Mesodermal cell (in vitro differentiated cells): Measurements from ENCODE around the gene ARRDC2.
"Not testable (repeated sequence)": the region's sequence is repeated elsewhere in the genome, so short reads cannot be mapped to it uniquely, and the experiment has no call there.

Source experiments
- H3K27ac ChIP-seq: 2 replicates; pipeline ENCODE4 v1.7.0; 2013; ENCODE audit warnings: mild to moderate bottlenecking, low read depth, low read length, moderate library complexity; ENCODE audit not compliant: severe bottlenecking
- H3K36me3 ChIP-seq: 2 replicates; pipeline ENCODE4 v1.7.1; 2013; ENCODE audit warnings: mild to moderate bottlenecking, low read length, moderate library complexity; ENCODE audit not compliant: control insufficient read depth, insufficient read depth
- H3K4me1 ChIP-seq: one replicate; pipeline ENCODE4 v1.7.1; 2013; ENCODE audit warnings: mild to moderate bottlenecking, low read length; ENCODE audit not compliant: insufficient read depth, control insufficient read depth, poor library complexity, severe bottlenecking
- H3K4me3 ChIP-seq: 2 replicates; pipeline ENCODE4 v1.7.0; 2013; ENCODE audit warnings: low read length, control low read depth, mild to moderate bottlenecking; ENCODE audit not compliant: insufficient read depth, poor library complexity, severe bottlenecking; ENCODE audit errors: extremely low read depth
- H3K9me3 ChIP-seq: 2 replicates; pipeline ENCODE4 v1.7.1; 2013; ENCODE audit warnings: mild to moderate bottlenecking, low read length, moderate library complexity; ENCODE audit not compliant: control insufficient read depth
- WGBS, 2 experiments: methylation state at CpG; one replicate each; pipeline ENCODE4 v1.1.5; 2013; ENCODE audit warnings: missing lambda C conversion rate in 2 of 2; ENCODE audit not compliant: insufficient coverage in 2 of 2; 5-methylcytosine and 5-hydroxymethylcytosine counted together

Gene ARRDC2

GRCh38 chr19:17973759-17974158 is 34.2 kb upstream of the ARRDC2 start:
- Histone ChIP-seq H3K36me3 (no peaks in the 10 kb centered on the region), H3K4me1 (no peaks in the 10 kb centered on the region), H3K27ac (no peak overlapping the region), H3K9me3 (no peaks in the 10 kb centered on the region), H3K4me3 (no peak overlapping the region)
- 95 to 96% methylated on average over 21 of the region's 23 CpGs for WGBS, 2 experiments

- H3K36me3 ChIP-seq = no peaks in the 10 kb centered on the region
- no peaks in the 10 kb centered on the region for H3K9me3 ChIP-seq
- no peak overlapping the region for H3K27ac ChIP-seq
- H3K4me3 ChIP-seq = no peak overlapping the region
- H3K4me1 ChIP-seq = no peaks in the 10 kb centered on the region
- 95% methylated on average over 4 to 5 of the region's 6 CpGs for WGBS, 2 experiments
Measured at GRCh38 chr19:17974551-17974950, 33.4 kb upstream of the ARRDC2 start.

GRCh38 chr19:17975032-17975431 is 32.9 kb upstream of the ARRDC2 start:
- H3K27ac ChIP-seq = no peak overlapping the region
- WGBS, 2 experiments = 88 to 100% methylated on average over 6 to 7 of the region's 8 CpGs
- no peaks in the 10 kb centered on the region for H3K36me3 ChIP-seq
- no peaks in the 10 kb centered on the region for H3K4me1 ChIP-seq
- no peak overlapping the region for H3K4me3 ChIP-seq
- no peaks in the 10 kb centered on the region for H3K9me3 ChIP-seq

GRCh38 chr19:17977021-17977420 is 30.9 kb upstream of the ARRDC2 start:
- Histone ChIP-seq H3K4me3 (no peak overlapping the region), H3K36me3 (no peaks in the 10 kb centered on the region), H3K9me3 (no peaks in the 10 kb centered on the region), H3K27ac (no peak overlapping the region), H3K4me1 (no peaks in the 10 kb centered on the region)
- WGBS, 2 experiments = 76 to 90% methylated on average over 3 to 4 of the region's 4 CpGs

GRCh38 chr19:17977488-17977887 is 30.5 kb upstream of the ARRDC2 start:
- Histone ChIP-seq H3K4me3 (no peak overlapping the region), H3K27ac (no peak overlapping the region), H3K4me1 (no peaks in the 10 kb centered on the region), H3K9me3 (no peaks in the 10 kb centered on the region), H3K36me3 (no peaks in the 10 kb centered on the region)
- 93 to 94% methylated on average over 6 to 7 of the region's 7 CpGs for WGBS, 2 experiments

GRCh38 chr19:17981611-17982010 is 26.4 kb upstream of the ARRDC2 start:
- no peak overlapping the region for H3K4me3 ChIP-seq
- no peaks in the 10 kb centered on the region for H3K4me1 ChIP-seq
- H3K36me3 ChIP-seq = no peaks in the 10 kb centered on the region
- no peak overlapping the region for H3K27ac ChIP-seq
- H3K9me3 ChIP-seq = no peaks in the 10 kb centered on the region
- WGBS, 2 experiments = 95 to 96% methylated on average over 38 of the region's 38 CpGs

- 91 to 94% methylated on average over 13 to 17 of the region's 22 CpGs for WGBS, 2 experiments
- H3K9me3 ChIP-seq = no peaks in the 10 kb centered on the region
- H3K36me3 ChIP-seq = no peaks in the 10 kb centered on the region
- no peak overlapping the region for H3K27ac ChIP-seq
- no peak overlapping the region for H3K4me3 ChIP-seq
- no peaks in the 10 kb centered on the region for H3K4me1 ChIP-seq
Measured at GRCh38 chr19:17982430-17982829, 25.5 kb upstream of the ARRDC2 start.

- Histone ChIP-seq H3K9me3 (no peaks in the 10 kb centered on the region), H3K4me1 (no peaks in the 10 kb centered on the region), H3K4me3 (no peak overlapping the region), H3K27ac (no peak overlapping the region), H3K36me3 (no peaks in the 10 kb centered on the region)
- WGBS, 2 experiments = 85 to 87% methylated on average over 9 to 10 of the region's 17 CpGs
Measured at GRCh38 chr19:17985037-17985818, 22.7 kb upstream of the ARRDC2 start.

GRCh38 chr19:17986569-17986968 is 21.4 kb upstream of the ARRDC2 start:
- H3K36me3 ChIP-seq, H3K4me1 ChIP-seq, H3K27ac ChIP-seq, H3K4me3 ChIP-seq, H3K9me3 ChIP-seq: not testable (repeated sequence)
- 89 to 94% methylated on average over 7 to 8 of the region's 8 CpGs for WGBS, 2 experiments

- H3K4me3 ChIP-seq = no peak overlapping the region
- H3K36me3 ChIP-seq = no peaks in the 10 kb centered on the region
- H3K4me1 ChIP-seq = no peaks in the 10 kb centered on the region
- WGBS, 2 experiments = 94 to 95% methylated on average over 10 to 12 of the region's 13 CpGs
- no peak overlapping the region for H3K27ac ChIP-seq
- no peaks in the 10 kb centered on the region for H3K9me3 ChIP-seq
Measured at GRCh38 chr19:17988161-17988560, 19.8 kb upstream of the ARRDC2 start.

GRCh38 chr19:17989425-17990094 is 18.4 kb upstream of the ARRDC2 start:
- Histone ChIP-seq H3K4me3 (no peak overlapping the region), H3K27ac (no peak overlapping the region), H3K9me3 (no peaks in the 10 kb centered on the region), H3K36me3 (no peaks in the 10 kb centered on the region), H3K4me1 (no peaks in the 10 kb centered on the region)
- 93 to 95% methylated on average over 10 to 13 of the region's 16 CpGs for WGBS, 2 experiments
